T47D (cell line): ENCODE data around the gene ZNF429.
"Not testable (repeated sequence)": the region's sequence is repeated elsewhere in the genome, so short reads cannot be mapped to it uniquely, and the experiment has no call there.

Experiments used
- DNase-seq, 2 experiments: peaks; one replicate each; pipeline versions ENCODE4 v3.0.0 to v3.0.0-alpha.2; 2011 to 2012; ENCODE audit warnings: low read depth in 1 of 2, low spot score in 1 of 2
- JUND ChIP-seq: IDR thresholded peaks from 2 replicates; pipeline ENCODE4 v1.6.1; 2012; ENCODE audit warnings: low read depth
- in situ Hi-C: cut with HindIII; loops from 2 replicates; pipeline ENCODE4 v1.10.0; 2016; ENCODE audit warnings: low sequenced_read_pairs, low pct_unique_long_range_greater_than_20kb

The ZNF429 gene

DNA sequence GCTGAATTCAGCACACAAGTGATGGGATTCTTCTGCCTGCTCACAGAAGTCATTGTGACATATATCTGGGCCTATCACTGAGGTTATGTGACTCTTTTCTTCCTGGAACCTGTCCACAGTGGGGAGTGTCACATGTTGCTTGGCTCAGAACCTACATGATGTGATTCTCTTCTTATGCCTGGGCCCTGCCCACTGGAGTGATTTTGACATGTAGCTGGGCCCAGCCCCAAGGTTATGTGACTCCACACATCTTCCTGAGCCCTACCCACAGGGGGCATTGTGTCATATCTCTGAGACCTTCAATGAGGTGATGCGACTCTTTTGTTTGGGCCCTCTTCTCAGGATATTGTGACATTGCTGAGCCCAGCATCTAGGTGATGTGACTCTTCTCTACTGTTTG, 17.4 kb upstream of the ZNF429 start:
- no peak for TF ChIP-seq JUND
- in situ Hi-C loops, result no loop called here
- no peak for DNase-seq

DNA sequence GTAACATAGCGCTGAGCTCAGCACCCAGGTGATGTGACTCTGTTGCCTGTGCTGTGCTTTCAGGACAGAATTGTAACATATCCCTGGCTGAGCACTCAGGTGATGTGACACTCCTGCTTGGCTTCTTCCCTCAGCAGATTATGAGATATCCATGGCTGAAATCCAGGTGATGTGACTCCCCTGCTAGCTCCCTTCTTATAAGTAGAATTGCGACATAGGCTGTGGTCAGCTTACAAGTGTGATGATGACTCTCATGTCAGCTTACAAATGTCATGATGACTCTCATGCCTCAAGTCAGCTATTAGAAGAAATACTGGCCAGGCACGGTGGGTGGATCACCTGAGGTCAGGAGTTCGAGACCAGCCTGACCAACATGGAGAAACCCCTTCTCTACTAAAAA, 14.3 kb upstream of the ZNF429 start:
- no peak for TF ChIP-seq JUND
- no peak for DNase-seq
- in situ Hi-C loops, result no loop called here

DNA sequence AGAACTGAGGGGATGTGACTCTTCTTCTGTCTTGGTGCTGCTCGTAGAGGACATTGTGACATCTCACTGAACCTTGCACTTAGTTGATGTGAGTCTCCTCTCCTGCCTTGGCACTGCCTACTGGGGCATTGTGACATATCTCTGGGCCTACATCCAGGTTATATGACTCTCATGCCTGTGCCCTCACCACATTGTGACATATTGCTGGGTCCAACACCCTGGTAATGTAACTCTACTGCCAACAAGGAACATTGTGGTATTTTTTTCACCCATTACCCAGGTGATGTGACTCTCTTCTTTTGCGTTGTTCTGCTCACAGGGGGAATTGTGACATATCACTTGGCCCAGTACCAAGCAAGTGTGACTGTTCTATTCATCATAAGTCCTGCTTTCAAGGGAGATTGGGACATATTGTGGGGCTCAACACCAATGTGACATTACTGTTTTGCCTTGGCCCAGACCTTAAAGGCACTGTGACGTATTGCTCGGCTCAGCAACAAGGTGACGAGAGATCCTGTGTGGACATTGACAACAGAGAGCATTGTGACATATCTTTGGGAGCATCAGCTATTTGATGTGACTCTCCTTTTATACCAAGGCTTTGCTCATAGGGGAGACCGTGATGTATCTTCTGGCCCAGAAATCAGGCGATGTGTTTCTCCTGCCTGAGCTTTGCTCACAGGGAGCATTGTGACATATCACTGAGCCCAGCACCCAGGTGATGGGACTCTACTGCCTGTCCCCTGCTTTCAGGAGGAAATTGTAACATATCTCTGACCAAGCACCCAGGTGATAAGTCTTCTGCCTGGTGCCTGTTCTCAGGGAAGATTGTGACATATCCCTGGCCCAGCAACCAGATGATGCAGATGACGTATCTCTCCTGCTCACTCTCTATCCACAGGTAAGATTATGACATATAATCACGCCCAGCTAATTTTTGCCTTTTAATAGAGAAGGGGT, 12.2 kb upstream of the ZNF429 start:
- no peak for TF ChIP-seq JUND
- DNase-seq, result no peak
- in situ Hi-C loops, result no loop called here

DNA sequence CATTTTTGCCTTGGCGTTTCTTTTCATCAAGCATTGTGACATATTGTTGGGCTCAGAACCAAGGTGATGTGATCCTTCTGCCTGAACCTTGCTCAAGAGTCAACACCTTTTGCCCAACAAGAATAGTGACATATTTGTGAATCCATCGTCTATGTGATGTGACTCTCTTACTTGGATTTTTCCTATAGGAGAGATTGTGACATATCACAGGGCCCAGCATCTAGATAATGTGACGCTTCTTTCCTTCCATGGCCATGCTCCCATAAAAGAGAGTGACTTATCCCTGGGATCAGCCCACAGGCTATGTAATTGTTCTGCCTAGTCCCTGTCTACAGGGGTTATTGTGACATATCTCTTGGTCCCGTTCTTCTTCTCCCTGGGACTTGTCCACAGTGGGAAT, 8.5 kb upstream of the ZNF429 start:
- in situ Hi-C loops, result no loop called here
- no peak for TF ChIP-seq JUND
- DNase-seq, result peak in 1 of 2 experiments; percentile 24

DNA sequence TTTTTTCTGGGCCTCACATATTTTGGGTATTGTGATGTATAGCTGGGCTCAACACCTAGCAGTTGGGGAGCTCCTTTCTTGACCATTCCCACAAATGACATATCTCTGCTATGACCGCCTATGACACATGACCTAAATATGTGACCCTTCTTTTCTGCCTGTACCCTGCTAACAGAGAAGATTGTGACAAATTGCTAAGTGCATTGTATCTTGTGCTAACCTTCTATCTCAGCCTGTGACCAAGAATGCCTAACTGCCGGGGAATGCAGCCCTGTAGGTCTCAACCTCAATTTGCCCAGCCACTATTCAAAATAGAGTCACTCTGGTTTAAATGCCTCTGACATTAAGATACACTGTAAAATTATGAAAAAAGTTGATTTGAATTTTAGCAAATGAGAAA, 6.8 kb upstream of the ZNF429 start:
- in situ Hi-C loops, result no loop called here
- no peak for TF ChIP-seq JUND
- no peak for DNase-seq

DNA sequence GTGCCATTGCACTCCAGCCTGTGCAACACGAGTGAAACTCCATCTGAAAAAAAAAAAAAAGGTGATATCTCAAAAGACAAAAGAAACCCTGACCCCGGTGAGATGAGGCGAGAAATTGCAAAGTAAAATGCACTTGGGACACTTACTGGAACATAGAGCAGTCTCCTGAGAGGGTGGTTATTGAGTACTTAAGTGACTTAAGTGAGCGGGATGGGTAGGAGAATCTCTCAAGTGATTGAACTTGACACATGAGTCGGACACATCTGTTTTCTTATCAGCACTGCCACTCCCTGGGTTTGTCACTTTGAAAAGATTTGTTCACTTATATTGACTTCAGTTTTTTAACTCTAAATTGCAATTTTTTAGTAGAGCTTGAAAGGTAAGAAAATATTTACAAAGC, 2.8 kb downstream of the ZNF429 start:
- in situ Hi-C loops, result no loop called here
- no peak for DNase-seq
- no peak for TF ChIP-seq JUND

DNA sequence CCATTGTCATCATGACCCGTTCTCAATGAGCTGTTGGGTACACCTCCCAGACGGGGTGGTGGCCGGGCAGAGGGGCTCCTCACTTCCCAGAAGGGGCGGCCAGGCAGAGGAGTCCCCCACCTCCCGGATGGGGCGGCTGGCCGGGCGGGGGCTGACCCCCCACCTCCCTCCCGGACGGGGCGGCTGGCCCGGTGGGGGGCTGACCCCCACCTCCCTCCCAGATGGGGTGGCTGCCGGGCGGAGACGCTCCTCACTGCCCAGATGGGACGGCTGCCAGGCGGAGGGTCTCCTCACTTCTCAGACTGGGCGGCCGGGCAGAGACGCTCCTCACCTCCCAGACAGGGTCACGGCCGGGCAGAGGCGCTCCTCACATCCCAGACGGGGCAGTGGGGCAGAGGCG, 5.7 kb downstream of the ZNF429 start:
- in situ Hi-C loops, result not testable (repeated sequence)

DNA sequence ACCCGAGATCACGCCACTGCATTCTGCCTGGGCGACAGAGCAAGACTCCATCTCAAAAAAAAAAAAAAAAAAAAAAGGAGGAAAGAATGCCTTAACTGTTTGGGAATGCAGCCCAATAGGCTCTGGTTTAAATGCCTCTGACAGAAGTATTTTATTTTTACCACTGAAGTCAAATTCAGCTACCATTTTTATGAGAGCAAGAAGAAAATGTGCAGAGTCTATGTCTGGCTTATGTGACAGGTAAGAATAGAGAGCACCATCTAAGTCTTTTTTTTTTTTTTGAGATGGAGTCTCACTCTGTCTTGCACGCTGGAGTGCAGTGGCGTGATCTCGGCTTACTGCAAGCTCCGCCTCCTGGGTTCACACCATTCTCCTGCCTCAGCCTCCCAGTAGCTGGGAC, 7.2 kb downstream of the ZNF429 start:
- DNase-seq, in situ Hi-C loops: not testable (repeated sequence)

More for the DNA sequence above, 5.7 kb downstream of the ZNF429 start:
- not testable (repeated sequence) for DNase-seq

DNA sequence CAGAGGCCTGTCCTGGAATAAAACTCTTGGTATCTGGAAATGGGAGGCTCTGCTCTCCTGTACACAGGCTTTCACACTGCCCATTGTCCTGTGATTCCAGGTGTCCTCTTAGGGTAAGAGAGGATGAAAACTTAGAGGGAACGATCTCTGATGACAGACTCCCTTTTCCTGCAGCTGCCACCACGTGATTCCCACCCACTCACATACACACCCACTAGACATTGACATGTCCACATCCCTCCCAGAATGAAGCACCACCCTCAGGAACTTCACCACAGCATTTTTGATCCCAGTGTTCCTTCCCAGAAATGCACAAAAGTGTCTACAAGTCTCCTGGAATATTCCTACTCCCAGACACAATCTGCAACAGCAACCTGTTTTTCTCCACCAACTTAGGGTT, 8.2 kb downstream of the ZNF429 start:
- no peak for DNase-seq
- in situ Hi-C loops, result no loop called here
- TF ChIP-seq JUND, result no peak

DNA sequence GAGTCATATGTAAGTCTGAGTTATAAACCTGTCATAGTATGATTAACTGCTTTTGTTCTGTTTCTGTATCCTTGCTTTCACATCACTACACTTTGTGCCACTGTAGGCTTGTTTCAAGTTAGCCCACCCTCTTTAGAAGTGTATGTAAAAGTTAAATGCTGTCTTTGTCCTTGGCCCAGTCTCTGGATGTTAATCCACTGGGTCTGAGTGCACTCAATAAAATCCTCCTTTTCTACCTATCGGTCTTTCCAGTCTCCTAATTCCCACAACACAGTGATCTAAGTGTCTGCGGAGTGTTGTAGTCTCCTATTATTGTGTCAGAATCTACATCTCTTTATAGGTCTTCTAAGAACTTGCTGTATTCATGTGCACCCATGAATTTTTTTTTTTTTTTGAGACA, 14.1 kb downstream of the ZNF429 start:
- in situ Hi-C loops, result no loop called here
- DNase-seq, result peak in 1 of 2 experiments; percentile 5
- no peak for TF ChIP-seq JUND

DNA sequence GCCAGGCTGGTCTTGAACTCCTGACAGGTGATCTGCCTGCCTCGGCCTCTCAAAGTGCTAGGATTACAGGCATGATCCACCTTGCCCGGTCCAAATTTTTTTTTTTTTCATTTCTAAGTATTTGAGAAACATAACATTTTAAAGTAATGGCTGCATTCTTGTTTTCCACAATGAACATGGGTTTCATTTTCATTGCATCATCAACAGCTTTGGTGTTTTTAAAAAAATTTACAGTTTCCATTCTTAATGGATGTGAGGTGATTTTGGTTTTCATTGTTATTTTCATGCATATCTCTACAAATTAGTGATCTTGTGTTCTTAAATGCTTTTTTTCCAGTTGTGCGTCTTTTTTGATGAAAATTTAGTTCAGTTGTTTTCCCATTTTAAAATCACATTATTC, 27.5 kb downstream of the ZNF429 start:
- TF ChIP-seq JUND, result no peak
- in situ Hi-C loops, result no loop called here

DNA sequence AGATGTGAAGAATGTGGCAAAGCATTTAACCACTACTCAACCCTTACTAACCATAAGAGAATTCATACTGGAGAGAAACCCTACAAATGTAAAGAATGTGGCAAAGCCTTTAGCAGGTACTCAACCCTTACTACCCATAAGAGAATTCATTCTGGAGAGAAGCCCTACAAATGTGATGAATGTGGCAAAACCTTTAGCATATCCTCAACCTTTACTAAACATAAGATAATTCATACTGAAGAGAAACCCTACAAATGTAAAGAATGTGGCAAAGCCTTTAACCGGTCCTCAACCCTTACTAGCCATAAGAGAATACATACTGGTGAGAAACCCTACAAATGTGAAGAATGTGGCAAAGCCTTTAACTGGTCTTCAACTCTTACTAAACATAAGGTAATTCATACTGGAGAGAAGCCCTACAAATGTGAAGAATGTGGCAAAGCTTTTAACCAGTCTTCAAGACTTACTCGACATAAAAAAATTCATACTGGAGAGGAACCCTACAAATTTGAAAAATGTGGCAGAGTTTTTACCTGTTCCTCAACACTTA, 31.4 kb downstream of the ZNF429 start:
- in situ Hi-C loops, DNase-seq: not testable (repeated sequence)

More for the DNA sequence above, 27.5 kb downstream of the ZNF429 start:
- DNase-seq, result no peak

DNA sequence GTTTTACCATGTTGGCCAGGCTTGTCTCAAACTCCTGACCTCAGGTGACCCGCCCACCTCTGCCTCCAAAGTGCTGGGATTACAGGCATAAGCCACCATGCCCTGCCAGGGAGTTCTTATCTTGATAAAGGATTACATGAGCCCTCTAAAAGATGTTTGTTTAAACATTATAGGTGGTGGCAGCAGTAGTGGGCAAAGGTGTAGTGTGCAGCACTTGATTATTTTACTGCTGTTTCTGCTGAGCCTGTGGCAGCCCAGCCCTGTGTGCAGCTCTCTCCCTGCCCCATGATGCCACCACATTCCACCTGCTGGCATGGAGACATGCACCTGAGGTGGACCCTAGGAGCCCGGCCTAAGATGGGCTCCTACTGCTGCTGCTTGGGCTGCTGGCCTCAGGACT, 54.0 kb downstream of the ZNF429 start:
- TF ChIP-seq JUND, result no peak
- in situ Hi-C loops, result no loop called here
- no peak for DNase-seq

DNA sequence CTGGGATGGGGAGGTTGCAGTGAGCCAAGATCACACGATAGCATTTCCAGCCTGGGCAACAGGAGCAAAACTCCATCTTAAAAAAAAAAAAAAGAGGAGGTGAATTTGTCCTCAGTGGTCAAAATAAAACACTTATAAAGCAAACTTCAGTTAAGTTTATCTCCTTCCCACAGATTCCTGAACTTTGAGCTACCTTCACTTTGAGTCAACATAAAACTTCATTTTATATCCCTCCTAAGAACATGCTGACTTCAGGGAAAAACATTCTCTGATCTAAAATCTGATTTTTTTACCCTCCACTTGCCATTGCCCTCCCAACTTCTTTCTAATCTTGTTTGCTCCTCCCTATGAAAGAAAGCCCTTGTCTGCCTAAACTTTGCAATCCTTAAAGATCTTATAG, 59.0 kb downstream of the ZNF429 start:
- in situ Hi-C loops, result no loop called here
- no peak for DNase-seq
- TF ChIP-seq JUND, result no peak
